SU-DHL-6 (cell line): Measurements from ENCODE around the gene HES4.

ENCODE experiments used
- H2AFZ ChIP-seq: fragments of 200-600 bp; sonication (generic); 2 replicates; pipeline ENCODE4 v1.6.1; 2014; ENCODE audit warnings: low read depth, mild to moderate bottlenecking, moderate library complexity, mixed read lengths, antibody characterized with exemption, low read length; ENCODE audit not compliant: severe bottlenecking
- H3F3A ChIP-seq: fragments of 200-600 bp; shearing (Covaris generic); 2 replicates; pipeline ENCODE4 v1.6.0; 2016; ENCODE audit warnings: antibody characterized with exemption, mild to moderate bottlenecking; ENCODE audit not compliant: insufficient read depth
- H3K27ac ChIP-seq: fragments of 200-600 bp; sonication (generic); 2 replicates; pipeline ENCODE4 v1.5.1; 2016; ENCODE audit warnings: low read depth, mild to moderate bottlenecking, low read length, moderate library complexity, mixed read lengths
- H3K27me3 ChIP-seq: fragments of 200-600 bp; sonication (generic), shearing (Covaris generic); 2 replicates; pipeline ENCODE4 v1.6.0; 2014; ENCODE audit warnings: mild to moderate bottlenecking, low read length
- H3K36me3 ChIP-seq: fragments of 200-600 bp; sonication (generic); 2 replicates; pipeline ENCODE4 v1.6.1; 2014; ENCODE audit warnings: mild to moderate bottlenecking, low read length, mixed read lengths
- H3K4me2 ChIP-seq: fragments of 300-600, 200-600 bp; shearing (Covaris generic), sonication (generic); 2 replicates; pipeline ENCODE4 v1.6.0; 2014; ENCODE audit warnings: low read length, low read depth, mild to moderate bottlenecking; ENCODE audit not compliant: poor library complexity, severe bottlenecking
- H3K4me3 ChIP-seq: fragments of 200-600 bp; sonication (generic); 2 replicates; pipeline ENCODE4 v1.5.1; 2014; ENCODE audit warnings: antibody characterized with exemption, low read length, mild to moderate bottlenecking, mixed read lengths; ENCODE audit not compliant: insufficient read depth, poor library complexity, severe bottlenecking
- H3K79me2 ChIP-seq: fragments of 200-600 bp; sonication (generic); 2 replicates; pipeline ENCODE4 v1.6.1; 2014; ENCODE audit warnings: mild to moderate bottlenecking, low read length, moderate library complexity; ENCODE audit not compliant: insufficient read depth
- H3K9ac ChIP-seq: fragments of 200-600 bp; sonication (generic); 2 replicates; pipeline ENCODE4 v1.7.0; 2014; ENCODE audit warnings: mild to moderate bottlenecking, low read length
- H3K9me2 ChIP-seq: fragments of 200-600 bp; sonication (generic); replicated peaks from 2 replicates; pipeline ENCODE4 v1.6.1; 2014; ENCODE audit warnings: low read length; ENCODE audit not compliant: insufficient read depth
- H3K9me3 ChIP-seq: fragments of 200-600 bp; sonication (generic); 2 replicates; pipeline ENCODE4 v1.6.1; 2014; ENCODE audit warnings: low read length, mixed read lengths; ENCODE audit not compliant: insufficient read depth
- H4K20me1 ChIP-seq: fragments of 200-600 bp; sonication (generic); 2 replicates; pipeline ENCODE4 v1.6.1; 2014; ENCODE audit warnings: low read depth, mild to moderate bottlenecking, antibody characterized with exemption, low read length, moderate library complexity, mixed read lengths
- EZH2phosphoT487 ChIP-seq: fragments of 200-600 bp; sonication (generic), shearing (Covaris generic); conservative IDR thresholded peaks from 2 replicates; pipeline ENCODE4 v1.6.1; 2018; ENCODE audit warnings: mild to moderate bottlenecking, antibody characterized with exemption, low read length, moderate library complexity, mixed read lengths
- TF ChIP-seq, protein P1 (sequence below): fragments of 200-600 bp; sonication (generic); IDR thresholded peaks from one replicate; pipeline ENCODE4 v1.5.1; 2017; ENCODE audit warnings: antibody characterized with exemption, mild to moderate bottlenecking, low read length, moderate library complexity; ENCODE audit not compliant: insufficient read depth, poor library complexity, severe bottlenecking

The HES4 gene

DNA sequence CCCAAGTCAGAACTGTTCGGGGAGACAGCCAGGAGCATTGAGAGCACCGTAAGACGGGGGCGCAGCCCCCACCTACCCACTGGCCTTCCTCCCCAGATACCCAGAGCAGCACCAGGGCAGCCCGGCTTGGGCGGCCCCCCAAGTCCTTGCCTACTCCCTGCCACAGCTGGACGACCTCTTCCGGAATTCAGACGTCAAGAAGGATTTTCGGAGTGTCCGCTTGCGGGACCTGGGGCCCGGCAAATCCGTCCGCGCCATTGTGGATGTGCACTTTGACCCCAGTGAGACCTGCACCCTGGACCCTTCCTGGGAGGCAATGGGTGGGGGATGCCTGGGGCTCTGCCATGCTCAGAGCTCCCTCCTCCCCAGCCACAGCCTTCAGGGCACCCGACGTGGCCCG, 47.5 kb upstream of the HES4 start:
- H4K20me1 ChIP-seq: no peaks in the 10 kb centered on the region
- no peak overlapping the region for H2AFZ ChIP-seq
- no peak for TF ChIP-seq EZH2phosphoT487
- TF ChIP-seq, protein P1, sequence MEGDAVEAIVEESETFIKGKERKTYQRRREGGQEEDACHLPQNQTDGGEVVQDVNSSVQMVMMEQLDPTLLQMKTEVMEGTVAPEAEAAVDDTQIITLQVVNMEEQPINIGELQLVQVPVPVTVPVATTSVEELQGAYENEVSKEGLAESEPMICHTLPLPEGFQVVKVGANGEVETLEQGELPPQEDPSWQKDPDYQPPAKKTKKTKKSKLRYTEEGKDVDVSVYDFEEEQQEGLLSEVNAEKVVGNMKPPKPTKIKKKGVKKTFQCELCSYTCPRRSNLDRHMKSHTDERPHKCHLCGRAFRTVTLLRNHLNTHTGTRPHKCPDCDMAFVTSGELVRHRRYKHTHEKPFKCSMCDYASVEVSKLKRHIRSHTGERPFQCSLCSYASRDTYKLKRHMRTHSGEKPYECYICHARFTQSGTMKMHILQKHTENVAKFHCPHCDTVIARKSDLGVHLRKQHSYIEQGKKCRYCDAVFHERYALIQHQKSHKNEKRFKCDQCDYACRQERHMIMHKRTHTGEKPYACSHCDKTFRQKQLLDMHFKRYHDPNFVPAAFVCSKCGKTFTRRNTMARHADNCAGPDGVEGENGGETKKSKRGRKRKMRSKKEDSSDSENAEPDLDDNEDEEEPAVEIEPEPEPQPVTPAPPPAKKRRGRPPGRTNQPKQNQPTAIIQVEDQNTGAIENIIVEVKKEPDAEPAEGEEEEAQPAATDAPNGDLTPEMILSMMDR: no peak
- no peaks in the 10 kb centered on the region for H3K27me3 ChIP-seq
- H3F3A ChIP-seq: no peaks in the 10 kb centered on the region
- no peaks in the 10 kb centered on the region for H3K79me2 ChIP-seq
- no peak overlapping the region for H3K4me3 ChIP-seq
- no peaks in the 10 kb centered on the region for H3K9me3 ChIP-seq
- H3K9me2 ChIP-seq: no peaks in the 10 kb centered on the region
- no peaks in the 10 kb centered on the region for H3K36me3 ChIP-seq
- no peak overlapping the region for H3K27ac ChIP-seq
- H3K4me2 ChIP-seq: no peak overlapping the region
- no peak overlapping the region for H3K9ac ChIP-seq

DNA sequence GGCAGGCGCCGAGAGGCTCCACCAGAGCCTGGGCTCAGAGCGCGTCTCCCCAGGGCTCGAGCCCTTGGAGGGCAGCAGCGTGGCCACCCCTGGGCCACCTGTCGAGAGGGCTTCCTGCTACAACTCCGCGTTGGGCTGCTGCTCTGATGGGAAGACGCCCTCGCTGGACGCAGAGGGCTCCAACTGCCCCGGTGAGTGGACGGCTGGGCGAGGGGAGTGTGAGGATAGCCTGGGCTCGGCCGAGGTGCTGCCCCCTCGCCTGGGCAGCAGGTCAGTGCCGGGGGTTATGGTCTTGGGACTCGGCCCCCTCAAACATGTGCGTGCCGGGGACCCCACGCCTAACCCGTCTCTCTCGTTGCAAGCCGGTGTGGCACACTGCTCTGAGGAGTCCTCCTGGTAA, 46.9 kb upstream of the HES4 start:
- no peak for TF ChIP-seq EZH2phosphoT487
- TF ChIP-seq, protein P1: no peak
- H3F3A ChIP-seq: no peaks in the 10 kb centered on the region
- H3K36me3 ChIP-seq: no peaks in the 10 kb centered on the region
- H3K79me2 ChIP-seq: no peaks in the 10 kb centered on the region
- H3K9ac ChIP-seq: no peak overlapping the region
- H3K27me3 ChIP-seq: no peaks in the 10 kb centered on the region
- H3K9me2 ChIP-seq: no peaks in the 10 kb centered on the region
- no peak overlapping the region for H3K27ac ChIP-seq
- H3K4me3 ChIP-seq: no peak overlapping the region
- H3K4me2 ChIP-seq: no peak overlapping the region
- no peaks in the 10 kb centered on the region for H3K9me3 ChIP-seq
- no peak overlapping the region for H2AFZ ChIP-seq
- H4K20me1 ChIP-seq: no peaks in the 10 kb centered on the region

DNA sequence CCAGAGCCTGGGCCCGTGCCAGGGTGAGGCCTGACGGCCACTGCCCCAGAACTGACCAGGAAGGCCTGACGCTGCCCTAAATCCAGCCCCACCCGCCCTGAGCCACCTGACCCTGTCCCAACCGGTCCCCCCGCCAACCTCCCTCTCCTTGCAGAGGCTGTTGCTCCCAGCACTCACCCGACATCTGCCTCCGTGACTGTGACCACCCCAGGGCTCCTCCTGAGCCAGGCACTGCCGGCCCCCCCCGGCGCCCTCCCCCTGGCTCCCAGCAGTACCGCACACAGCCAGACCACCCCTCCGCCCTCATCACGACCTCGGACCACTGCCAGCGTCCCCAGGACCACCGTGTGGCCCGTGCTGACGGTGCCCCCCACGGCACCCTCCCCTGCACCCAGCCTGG, 46.3 kb upstream of the HES4 start:
- H3F3A ChIP-seq: no peaks in the 10 kb centered on the region
- TF ChIP-seq EZH2phosphoT487: no peak
- TF ChIP-seq, protein P1: no peak
- no peak overlapping the region for H3K4me2 ChIP-seq
- H3K27me3 ChIP-seq: no peaks in the 10 kb centered on the region
- H4K20me1 ChIP-seq: no peaks in the 10 kb centered on the region
- no peaks in the 10 kb centered on the region for H3K79me2 ChIP-seq
- no peaks in the 10 kb centered on the region for H3K9me2 ChIP-seq
- H3K27ac ChIP-seq: no peak overlapping the region
- H3K4me3 ChIP-seq: no peak overlapping the region
- H3K9ac ChIP-seq: no peak overlapping the region
- no peaks in the 10 kb centered on the region for H3K36me3 ChIP-seq
- no peaks in the 10 kb centered on the region for H3K9me3 ChIP-seq
- no peak overlapping the region for H2AFZ ChIP-seq
